ENCODE results near the gene LRP2BP. TPM values are rescaled to one million over a fixed set of nuclear protein-coding genes. Genes with fewer than 3 reads are reported as not detected.
A peak's percentile ranks its signal among the peaks of the same experiment; 100 is the strongest.

The LRP2BP gene
- polyA plus RNA-seq, 1 experiment, result 0.13 TPM

DNA sequence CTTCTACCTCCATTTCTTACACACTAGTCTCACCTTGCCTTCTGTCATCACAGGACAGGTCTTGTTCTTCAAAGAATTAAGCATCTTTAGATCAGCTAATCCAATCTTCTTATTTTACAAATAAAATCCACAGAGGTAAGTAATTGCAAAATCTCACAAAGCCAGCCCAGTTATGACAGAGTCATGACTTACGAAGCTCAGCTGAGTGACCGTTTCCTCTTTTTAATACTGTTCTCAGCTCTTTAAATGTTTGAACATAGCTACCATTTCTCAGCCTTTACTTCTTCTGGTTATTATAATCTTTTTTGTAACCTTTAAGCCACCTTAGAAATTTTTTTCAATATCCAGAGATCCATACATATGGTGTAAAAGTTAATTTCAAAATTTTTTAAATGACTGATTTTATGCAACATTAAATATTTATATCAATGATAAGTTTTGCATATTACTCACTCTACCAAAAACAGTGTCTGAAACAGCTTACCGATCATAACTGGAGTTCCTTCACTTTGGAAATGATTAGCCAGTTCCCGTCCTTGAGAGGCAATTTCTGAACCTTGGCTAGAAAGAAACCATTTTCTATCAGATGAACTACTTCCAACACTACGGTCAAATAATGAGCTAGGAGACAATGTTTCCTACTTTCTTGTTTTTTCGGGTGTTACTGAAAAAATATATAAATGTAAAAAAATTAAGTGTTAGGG, 9.7 kb upstream of the LRP2BP start:
- no peak for TF ChIP-seq CTCF (IDR thresholded peaks at IDR 0.05; ENCODE audit: insufficient read depth, low read depth, low read length)
- H3K4me3 ChIP-seq (ENCODE audit: low read depth, low read length), result no peak overlapping the region
- ChIA-PET CTCF (interaction anchor here (0.9 to 1.3 kb wide), 2 partner anchors 9 to 10 kb away, joined by 4 read pairs; partner anchors contain the start of gene ANKRD37), POLR2A (interaction anchor here (0.6 kb wide), 2 partner anchors 206 to 663 kb away, joined by 3 read pairs; partner anchors contain the start of gene TLR3)
- no peak for DNase-seq (ENCODE audit: low read depth)
- peaks cover 6% of the 10 kb centered on the region for H3K36me3 ChIP-seq (ENCODE audit: control insufficient read depth, insufficient read depth, low read length)
- no peaks in the 10 kb centered on the region for H3K27me3 ChIP-seq (ENCODE audit: control insufficient read depth, insufficient read depth, low read length)

GRCh38 chr4:185404031-185404430, 8.3 kb upstream of the LRP2BP start:
- Histone ChIP-seq H3K27me3 (ENCODE audit: control insufficient read depth, insufficient read depth, low read length) (no peaks in the 10 kb centered on the region), H3K36me3 (ENCODE audit: control insufficient read depth, insufficient read depth, low read length) (peaks cover 6% of the 10 kb centered on the region), H3K4me3 (ENCODE audit: low read depth, low read length) (no peak overlapping the region)
- TF ChIP-seq CTCF (IDR thresholded peaks at IDR 0.05; ENCODE audit: insufficient read depth, low read depth, low read length), result no peak
- ChIA-PET CTCF (interaction anchor here (0.6 kb wide), 1 partner anchor 192 kb away, joined by 5 read pairs; no protein-coding TSS in a partner anchor), POLR2A (no interaction called here)
- no peak for DNase-seq (ENCODE audit: low read depth)

GRCh38 chr4:185399466-185399865, 3.7 kb upstream of the LRP2BP start:
- Histone ChIP-seq H3K27me3 (ENCODE audit: control insufficient read depth, insufficient read depth, low read length) (no peaks in the 10 kb centered on the region), H3K4me3 (ENCODE audit: low read depth, low read length) (no peak overlapping the region), H3K36me3 (ENCODE audit: control insufficient read depth, insufficient read depth, low read length) (peaks cover 6% of the 10 kb centered on the region)
- DNase-seq (ENCODE audit: low read depth), result no peak
- TF ChIP-seq CTCF (IDR thresholded peaks at IDR 0.05; ENCODE audit: insufficient read depth, low read depth, low read length), result no peak
- ChIA-PET CTCF (no interaction called here), POLR2A (no interaction called here)

DNA sequence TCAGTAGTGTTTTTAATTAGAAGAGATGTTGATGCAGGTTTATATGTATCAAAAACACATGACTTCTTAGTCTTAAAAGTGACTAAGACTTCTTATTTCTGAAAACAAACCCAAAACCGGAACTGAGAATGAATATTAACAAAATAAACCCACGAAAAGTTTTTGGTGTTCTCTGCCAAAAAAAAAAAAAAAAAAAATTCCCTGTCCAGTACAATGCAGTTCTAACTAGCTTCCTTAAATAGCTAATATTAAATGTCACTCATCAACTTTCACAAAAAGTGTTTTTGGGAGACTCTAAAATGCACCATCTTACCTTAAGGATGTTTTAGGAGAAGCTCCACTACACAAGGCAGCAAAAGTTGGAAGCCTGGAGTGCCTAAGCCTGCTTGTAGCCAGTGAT, 2.9 kb upstream of the LRP2BP start:
- Histone ChIP-seq H3K4me3 (ENCODE audit: low read depth, low read length) (no peak overlapping the region), H3K36me3 (ENCODE audit: control insufficient read depth, insufficient read depth, low read length) (peaks cover 6% of the 10 kb centered on the region), H3K27me3 (ENCODE audit: control insufficient read depth, insufficient read depth, low read length) (no peaks in the 10 kb centered on the region)
- no peak for DNase-seq (ENCODE audit: low read depth)
- ChIA-PET CTCF (interaction anchor here (1.4 kb wide), 1 partner anchor 12 kb away, joined by 3 read pairs; no protein-coding TSS in a partner anchor), POLR2A (no interaction called here)
- TF ChIP-seq CTCF (IDR thresholded peaks at IDR 0.05; ENCODE audit: insufficient read depth, low read depth, low read length), result no peak

DNA sequence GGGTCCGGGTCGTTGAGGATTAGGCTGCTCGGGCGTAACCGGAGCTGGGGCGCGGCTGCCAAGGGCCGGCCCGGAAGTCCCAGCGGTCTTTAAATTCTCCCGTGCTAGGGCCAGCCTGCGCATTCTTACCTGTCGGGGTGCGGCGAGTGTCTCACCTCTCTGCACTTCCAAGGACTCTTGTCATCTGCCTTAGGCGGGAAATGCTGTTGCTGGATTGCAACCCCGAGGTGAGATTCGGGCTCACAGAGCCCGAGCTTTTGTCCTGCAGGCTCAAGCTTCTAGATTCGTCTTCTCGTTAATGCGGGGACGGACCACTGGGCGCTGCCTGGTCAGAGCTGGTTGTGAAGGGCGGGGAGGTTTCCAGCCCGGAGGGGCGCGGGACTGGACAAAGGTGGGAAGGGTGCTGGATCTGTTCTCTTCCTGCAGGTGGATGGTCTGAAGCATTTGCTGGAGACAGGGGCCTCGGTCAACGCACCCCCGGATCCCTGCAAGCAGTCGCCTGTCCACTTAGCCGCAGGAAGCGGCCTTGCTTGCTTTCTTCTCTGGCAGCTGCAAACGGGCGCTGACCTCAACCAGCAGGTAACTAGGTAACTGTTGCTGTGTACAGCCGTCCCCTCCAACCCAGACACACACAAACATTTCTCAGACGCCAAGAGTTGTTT, 1.1 kb upstream of the LRP2BP start, which contains the start of gene ANKRD37:
Gene ANKRD37, plus strand, starts transcription at position 118 of the 662 bp plus-strand sequence. Its CDS starts 83 bp downstream, at position 201.
- DNase-seq (ENCODE audit: low read depth), result no peak
- ChIA-PET CTCF (interaction anchor here (0.9 to 1.4 kb wide), 7 partner anchors 9 to 213 kb away, joined by 3 to 4 read pairs (median 4); partner anchors contain the start of genes SNX25 and UFSP2), POLR2A (interaction anchor here (0.7 kb wide), 1 partner anchor 1231 kb away, joined by 3 read pairs; no protein-coding TSS in a partner anchor)
- no peak for TF ChIP-seq CTCF (IDR thresholded peaks at IDR 0.05; ENCODE audit: insufficient read depth, low read depth, low read length)
- Histone ChIP-seq H3K27me3 (ENCODE audit: control insufficient read depth, insufficient read depth, low read length) (no peaks in the 10 kb centered on the region), H3K4me3 (ENCODE audit: low read depth, low read length) (peak within 1 kb of the TSS; percentile 84), H3K36me3 (ENCODE audit: control insufficient read depth, insufficient read depth, low read length) (peaks cover 3% of the 10 kb centered on the region)

All from BJ (cell line).